Fibroblast of lung (primary cell): ENCODE measurements around the gene CHMP4A. TPM values are rescaled to one million over a fixed set of nuclear protein-coding genes. Genes with fewer than 3 reads are reported as not detected.

Experiments
- DNase-seq, 2 donors: peaks; one replicate each; pipeline versions ENCODE4 v3.0.0 to v3.0.0-alpha.2; 2010; ENCODE audit warnings: low read depth in 2 of 2
- H2AFZ ChIP-seq: 2 replicates; pipeline ENCODE4 v1.5.1; 2012; ENCODE audit warnings: low read length, control low read depth, inconsistent platforms
- H3K27ac ChIP-seq: 2 replicates; pipeline ENCODE4 v1.5.1; 2011; ENCODE audit warnings: low read length, control low read depth; ENCODE audit not compliant: insufficient read depth
- H3K27me3 ChIP-seq: 2 replicates; pipeline ENCODE4 v1.5.1; 2011; ENCODE audit warnings: mild to moderate bottlenecking, low read length; ENCODE audit not compliant: control insufficient read depth, insufficient read depth
- H3K36me3 ChIP-seq: 2 replicates; pipeline ENCODE4 v1.5.1; 2011; ENCODE audit warnings: low read length; ENCODE audit not compliant: control insufficient read depth, insufficient read depth
- H3K4me1 ChIP-seq: 2 replicates; pipeline ENCODE4 v1.5.1; 2011; ENCODE audit warnings: low read length; ENCODE audit not compliant: control insufficient read depth, insufficient read depth; ENCODE audit errors: extremely low read depth
- H3K4me2 ChIP-seq: 2 replicates; pipeline ENCODE4 v1.5.1; 2011; ENCODE audit warnings: low read length, control low read depth; ENCODE audit not compliant: insufficient read depth; ENCODE audit errors: extremely low read depth
- H3K4me3 ChIP-seq, 4 experiments: fragments of 200-600 bp in 1 of 4; sonication (generic) in 1 of 4; replicated peaks in 1 of 4; 2 replicates each; pipeline ENCODE4 v1.5.1; 2011 to 2016; ENCODE audit warnings: low read length in 4 of 4, low read depth in 3 of 4, mild to moderate bottlenecking in 3 of 4, control low read depth in 2 of 4, inconsistent platforms in 1 of 4, mixed read lengths in 1 of 4; ENCODE audit not compliant: insufficient read depth in 1 of 4; ENCODE audit errors: control extremely low read depth in 1 of 4
- H3K79me2 ChIP-seq: 2 replicates; pipeline ENCODE4 v1.5.1; 2012; ENCODE audit warnings: mild to moderate bottlenecking, low read length, inconsistent platforms; ENCODE audit not compliant: control insufficient read depth, insufficient read depth
- H3K9ac ChIP-seq: 2 replicates; pipeline ENCODE4 v1.5.1; 2011; ENCODE audit warnings: mild to moderate bottlenecking, low read length, control low read depth; ENCODE audit not compliant: insufficient read depth
- H3K9me3 ChIP-seq: 2 replicates; pipeline ENCODE4 v1.5.1; 2012; ENCODE audit warnings: low read depth, low read length; ENCODE audit not compliant: control insufficient read depth, insufficient read depth
- H4K20me1 ChIP-seq: 2 replicates; pipeline ENCODE4 v1.5.1; 2011; ENCODE audit warnings: low read length; ENCODE audit not compliant: control insufficient read depth, insufficient read depth; ENCODE audit errors: extremely low read depth
- EZH2 ChIP-seq: IDR thresholded peaks from 2 replicates; pipeline ENCODE4 v1.5.1; 2012; ENCODE audit warnings: low read length, control low read depth, mild to moderate bottlenecking; ENCODE audit errors: missing control alignments
- polyA minus RNA-seq: library from RNA; depleted of rRNA, polyadenylated mRNA; stranded (reverse); fragments of >200 nt; gene quantifications from 2 replicates; pipeline ENCODE4 v1.2.3, GENCODE V29; 2011; ENCODE audit warnings: low replicate concordance
- polyA plus RNA-seq, 2 donors: library from polyadenylated mRNA; depleted of rRNA in 1 of 2; stranded (reverse) in 1 of 2; unstranded in 1 of 2; fragments of >200 nt; gene quantifications; 2 replicates each; pipeline ENCODE4 v1.2.1, GENCODE V29; 2011 to 2012; ENCODE audit warnings: missing spikeins in 1 of 2
- total RNA-seq: library from RNA; depleted of rRNA; stranded (reverse); fragments of >200 nt; gene quantifications from 2 replicates; pipeline ENCODE4 v1.2.1, GENCODE V29; 2014
- TF ChIP-seq, protein P1 (sequence below), 2 donors: IDR thresholded peaks in 1 of 2; conservative IDR thresholded peaks in 1 of 2; 1 replicate in 1 of 2; 2 replicates in 1 of 2; pipeline ENCODE4 v1.5.1; 2011 to 2012; ENCODE audit warnings: low read length in 2 of 2, control low read depth in 1 of 2, inconsistent platforms in 1 of 2, low read depth in 1 of 2, mild to moderate bottlenecking in 1 of 2

Gene CHMP4A
- total RNA-seq (22.1 and 24.9 TPM in 2 replicates), polyA plus RNA-seq (96.8 and 133 TPM in 2 replicates), polyA minus RNA-seq (106 TPM in 1 of 2 replicates, not detected in the other)
- polyA plus RNA-seq (2012), result 74.7 and 102 TPM in 2 replicates

- Histone ChIP-seq H3K27ac (peak within 1 kb of the TSS; percentile 99), H3K9ac (peak within 1 kb of the TSS; percentile 99), H3K27me3 (no peaks in the 10 kb centered on the region), H3K9me3 (no peaks in the 10 kb centered on the region), H3K4me3 (peak within 1 kb of the TSS; percentile 80 to 96 (median 84)), H3K4me1 (peaks cover 9% of the 10 kb centered on the region), H2AFZ (peak within 1 kb of the TSS; percentile 97), H3K4me2 (peak within 1 kb of the TSS; percentile 98), H4K20me1 (no peaks in the 10 kb centered on the region), H3K36me3 (peaks cover 11% of the 10 kb centered on the region), H3K79me2 (peaks cover 3% of the 10 kb centered on the region)
- DNase-seq, result peak; percentile 98 to 99
- TF ChIP-seq, protein P1, sequence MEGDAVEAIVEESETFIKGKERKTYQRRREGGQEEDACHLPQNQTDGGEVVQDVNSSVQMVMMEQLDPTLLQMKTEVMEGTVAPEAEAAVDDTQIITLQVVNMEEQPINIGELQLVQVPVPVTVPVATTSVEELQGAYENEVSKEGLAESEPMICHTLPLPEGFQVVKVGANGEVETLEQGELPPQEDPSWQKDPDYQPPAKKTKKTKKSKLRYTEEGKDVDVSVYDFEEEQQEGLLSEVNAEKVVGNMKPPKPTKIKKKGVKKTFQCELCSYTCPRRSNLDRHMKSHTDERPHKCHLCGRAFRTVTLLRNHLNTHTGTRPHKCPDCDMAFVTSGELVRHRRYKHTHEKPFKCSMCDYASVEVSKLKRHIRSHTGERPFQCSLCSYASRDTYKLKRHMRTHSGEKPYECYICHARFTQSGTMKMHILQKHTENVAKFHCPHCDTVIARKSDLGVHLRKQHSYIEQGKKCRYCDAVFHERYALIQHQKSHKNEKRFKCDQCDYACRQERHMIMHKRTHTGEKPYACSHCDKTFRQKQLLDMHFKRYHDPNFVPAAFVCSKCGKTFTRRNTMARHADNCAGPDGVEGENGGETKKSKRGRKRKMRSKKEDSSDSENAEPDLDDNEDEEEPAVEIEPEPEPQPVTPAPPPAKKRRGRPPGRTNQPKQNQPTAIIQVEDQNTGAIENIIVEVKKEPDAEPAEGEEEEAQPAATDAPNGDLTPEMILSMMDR (conservative IDR thresholded peaks at IDR 0.05 in 1 of 2, IDR thresholded peaks at IDR 0.05 in 1 of 2; ENCODE audit: low read depth in 1 of 2, low read length in 2 of 2), result peak in 1 of 2 donors; percentile 33
- no peak for TF ChIP-seq EZH2
These were observed at the start of gene CHMP4A for GRCh38 chr14:24212924-24213865. Gene CHMP4A (minus strand): TSS chr14:24213488. CDS start chr14:24213439, 49 bp downstream.

DNA sequence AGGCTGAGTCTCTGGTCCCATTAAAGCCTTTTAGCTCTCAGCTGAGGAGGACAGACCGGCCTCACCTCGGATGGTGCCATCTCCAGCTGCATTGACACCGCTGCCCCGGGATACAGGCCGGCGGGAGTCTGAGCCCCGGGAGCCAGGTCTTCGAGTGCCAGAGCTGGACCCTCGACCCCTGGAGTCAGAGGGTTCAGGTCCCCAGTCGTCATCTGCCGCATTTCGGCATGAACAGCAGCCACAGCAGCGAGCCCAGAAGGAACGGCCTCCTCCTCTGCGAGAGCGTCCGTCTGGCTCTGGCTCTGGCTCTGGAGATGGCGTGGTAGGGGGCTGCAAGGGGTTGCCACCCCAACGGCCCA lies 48.7 kb upstream of the CHMP4A start:
- no peak overlapping the region for H2AFZ ChIP-seq

More for the DNA sequence above, 48.7 kb upstream of the CHMP4A start:
- H3K4me3 ChIP-seq, result no peak overlapping the region
- no peaks in the 10 kb centered on the region for H3K27me3 ChIP-seq
- no peak overlapping the region for H3K4me2 ChIP-seq
- no peak overlapping the region for H3K9ac ChIP-seq
- no peak for DNase-seq
- H4K20me1 ChIP-seq, result no peaks in the 10 kb centered on the region
- H3K79me2 ChIP-seq, result no peaks in the 10 kb centered on the region
- no peaks in the 10 kb centered on the region for H3K4me1 ChIP-seq
- no peaks in the 10 kb centered on the region for H3K9me3 ChIP-seq
- H3K36me3 ChIP-seq, result peaks cover 5% of the 10 kb centered on the region
- TF ChIP-seq, protein P1 (conservative IDR thresholded peaks at IDR 0.05 in 1 of 2, IDR thresholded peaks at IDR 0.05 in 1 of 2; ENCODE audit: low read depth in 1 of 2, low read length in 2 of 2), result no peak
- TF ChIP-seq EZH2, result no peak
- no peak overlapping the region for H3K27ac ChIP-seq
